CD14-positive monocyte (primary cell): ENCODE measurements around the gene RGCC. TPM values are rescaled to one million over a fixed set of nuclear protein-coding genes. Genes with fewer than 3 reads are reported as not detected.

ENCODE experiments used
- DNase-seq, 3 donors: peaks; one replicate each; pipeline ENCODE4 v3.0.0-alpha.2; 2011 to 2022
- H2AFZ ChIP-seq: 2 replicates; pipeline ENCODE4 v1.6.0; 2012; ENCODE audit warnings: mild to moderate bottlenecking, low read depth, low read length, inconsistent platforms; ENCODE audit not compliant: insufficient read depth, poor library complexity, severe bottlenecking
- H3K27ac ChIP-seq, 2 donors: 1 replicate in 1 of 2; 2 replicates in 1 of 2; pipeline ENCODE4 v1.5.1; 2012 to 2013; ENCODE audit warnings: low read length in 2 of 2, control low read depth in 1 of 2, inconsistent platforms in 1 of 2, low read depth in 1 of 2, mild to moderate bottlenecking in 1 of 2
- H3K27me3 ChIP-seq, 2 donors: one replicate each; pipeline versions ENCODE4 v1.6.0 to v1.6.1; 2011 to 2013; ENCODE audit warnings: low read length in 2 of 2; ENCODE audit not compliant: control insufficient read depth in 2 of 2, insufficient read depth in 2 of 2
- H3K36me3 ChIP-seq, 2 donors: replicated peaks in 1 of 2; 1 replicate in 1 of 2; 2 replicates in 1 of 2; pipeline versions ENCODE4 v1.5.1 to v1.6.1; 2012 to 2013; ENCODE audit warnings: low read length in 2 of 2, control low read depth in 1 of 2, inconsistent platforms in 1 of 2, mild to moderate bottlenecking in 1 of 2; ENCODE audit not compliant: insufficient read depth in 2 of 2, control insufficient read depth in 1 of 2
- H3K4me1 ChIP-seq, 2 donors: 1 replicate in 1 of 2; 2 replicates in 1 of 2; pipeline versions ENCODE4 v1.5.1 to v1.6.1; 2012 to 2013; ENCODE audit warnings: low read length in 2 of 2, control low read depth in 1 of 2, inconsistent platforms in 1 of 2, mild to moderate bottlenecking in 1 of 2, moderate library complexity in 1 of 2; ENCODE audit not compliant: insufficient read depth in 2 of 2, control insufficient read depth in 1 of 2
- H3K4me2 ChIP-seq: replicated peaks from 2 replicates; pipeline ENCODE3; 2012; ENCODE audit warnings: low read length, moderate library complexity, mild to moderate bottlenecking; ENCODE audit not compliant: poor library complexity, severe bottlenecking; ENCODE audit errors: extremely low read depth
- H3K4me3 ChIP-seq, 3 experiments: fragments of 200-600 bp in 1 of 3; sonication (generic) in 1 of 3; replicated peaks in 1 of 3; 1 replicate in 2 of 3; 2 replicates in 1 of 3; pipeline ENCODE4 v1.5.1; 2011 to 2013; ENCODE audit warnings: low read length in 3 of 3, mild to moderate bottlenecking in 3 of 3, control low read depth in 2 of 3, low read depth in 2 of 3, inconsistent platforms in 1 of 3, moderate library complexity in 1 of 3
- H3K79me2 ChIP-seq: 2 replicates; pipeline ENCODE4 v1.6.0; 2012; ENCODE audit warnings: mild to moderate bottlenecking, control low read depth, inconsistent platforms, low read length, moderate library complexity; ENCODE audit not compliant: insufficient read depth
- H3K9ac ChIP-seq: 2 replicates; pipeline ENCODE4 v1.6.0; 2017; ENCODE audit warnings: low read length, mild to moderate bottlenecking; ENCODE audit not compliant: insufficient read depth, poor library complexity, severe bottlenecking
- H3K9me3 ChIP-seq, 2 donors: replicated peaks in 1 of 2; 1 replicate in 1 of 2; 2 replicates in 1 of 2; pipeline versions ENCODE4 v1.5.1 to v1.6.1; 2012 to 2013; ENCODE audit warnings: low read length in 2 of 2, control low read depth in 1 of 2; ENCODE audit not compliant: control insufficient read depth in 1 of 2, insufficient read depth in 1 of 2
- H4K20me1 ChIP-seq: 2 replicates; pipeline ENCODE4 v1.6.0; 2012; ENCODE audit warnings: mild to moderate bottlenecking, low read length, control low read depth, moderate library complexity; ENCODE audit not compliant: insufficient read depth
- H3K27ac Mint-ChIP-seq, 7 donors: one replicate each; pipeline ENCODE4 v1.8.0; 2020; ENCODE audit warnings: mild to moderate bottlenecking in 7 of 7, mixed read lengths in 7 of 7, moderate library complexity in 6 of 7, inconsistent platforms in 2 of 7
- H3K27me3 Mint-ChIP-seq, 3 donors: one replicate each; pipeline ENCODE4 v1.8.0; 2021 to 2022; ENCODE audit warnings: low read depth in 3 of 3, mild to moderate bottlenecking in 3 of 3, mixed read lengths in 3 of 3, moderate library complexity in 3 of 3, inconsistent platforms in 1 of 3
- H3K36me3 Mint-ChIP-seq, 2 donors: one replicate each; pipeline ENCODE4 v1.8.0; 2020; ENCODE audit warnings: mixed read lengths in 2 of 2, inconsistent platforms in 1 of 2, mild to moderate bottlenecking in 1 of 2
- H3K4me1 Mint-ChIP-seq: one replicate; pipeline ENCODE4 v1.8.0; 2020; ENCODE audit warnings: mild to moderate bottlenecking, mixed read lengths
- H3K4me3 Mint-ChIP-seq, 2 donors: one replicate each; pipeline ENCODE4 v1.8.0; 2020; ENCODE audit warnings: mild to moderate bottlenecking in 2 of 2, mixed read lengths in 2 of 2, moderate library complexity in 1 of 2
- H3K9me3 Mint-ChIP-seq, 7 donors: one replicate each; pipeline ENCODE4 v1.8.0; 2020 to 2022; ENCODE audit warnings: mixed read lengths in 7 of 7, mild to moderate bottlenecking in 6 of 7, moderate library complexity in 6 of 7, inconsistent platforms in 2 of 7
- WGBS: methylation state at CpG from one replicate; pipeline ENCODE4 v1.1.5; 2013; ENCODE audit warnings: missing lambda C conversion rate; ENCODE audit not compliant: insufficient coverage; 5-methylcytosine and 5-hydroxymethylcytosine counted together
- intact Hi-C, 2 donors: fragments of 100-400 bp; cut with micrococcal nuclease; formaldehyde crosslinking; loops; one replicate each; pipeline versions ENCODE4 v1.15.0 to v1.15.1; 2023
- polyA minus RNA-seq: library from RNA; depleted of rRNA, polyadenylated mRNA; stranded (reverse); fragments of >200 nt; gene quantifications from 2 replicates; pipeline ENCODE4 v1.2.3, GENCODE V29; 2012
- polyA plus RNA-seq, 3 donors: library from polyadenylated mRNA; depleted of rRNA in 1 of 3; unstranded in 2 of 3; stranded (reverse) in 1 of 3; fragments of 300-500 nt in 2 of 3; fragments of >200 nt in 1 of 3; fragmentation: Illumina TruSeq in 2 of 3; gene quantifications; 1 replicate in 2 of 3; 2 replicates in 1 of 3; pipeline ENCODE4 v1.2.3, GENCODE V29; 2012 to 2021
- total RNA-seq, 12 experiments: library from RNA in 1 of 12; stranded (reverse) in 1 of 12; fragments of 120-200 nt in 1 of 12; gene quantifications; one replicate each; pipeline ENCODE4 v1.2.4 and lab custom pipeline; 2013 to 2026; ENCODE audit warnings: mixed read lengths in 6 of 12, inconsistent platforms in 1 of 12
- TF ChIP-seq, protein P1 (sequence below): fragments of 200-600 bp; IDR thresholded peaks from one replicate; pipeline ENCODE4 v1.8.0; 2022; ENCODE audit warnings: antibody characterized with exemption, mild to moderate bottlenecking

RGCC gene, protein sequence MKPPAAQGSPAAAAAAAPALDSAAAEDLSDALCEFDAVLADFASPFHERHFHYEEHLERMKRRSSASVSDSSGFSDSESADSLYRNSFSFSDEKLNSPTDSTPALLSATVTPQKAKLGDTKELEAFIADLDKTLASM
- total RNA-seq (2013), result 7.7 TPM
- polyA plus RNA-seq (10 to 100 TPM in 2 of 3 donors, 1 to 10 TPM in 1; 4.3 to 49.5 (median 26.0) TPM), polyA minus RNA-seq (17.0 and 23.1 TPM in 2 replicates), total RNA-seq (lab: John Stamatoyannopoulos, UW) (69.1 to 298 (median 220) reads per million in 11 experiments)

DNA sequence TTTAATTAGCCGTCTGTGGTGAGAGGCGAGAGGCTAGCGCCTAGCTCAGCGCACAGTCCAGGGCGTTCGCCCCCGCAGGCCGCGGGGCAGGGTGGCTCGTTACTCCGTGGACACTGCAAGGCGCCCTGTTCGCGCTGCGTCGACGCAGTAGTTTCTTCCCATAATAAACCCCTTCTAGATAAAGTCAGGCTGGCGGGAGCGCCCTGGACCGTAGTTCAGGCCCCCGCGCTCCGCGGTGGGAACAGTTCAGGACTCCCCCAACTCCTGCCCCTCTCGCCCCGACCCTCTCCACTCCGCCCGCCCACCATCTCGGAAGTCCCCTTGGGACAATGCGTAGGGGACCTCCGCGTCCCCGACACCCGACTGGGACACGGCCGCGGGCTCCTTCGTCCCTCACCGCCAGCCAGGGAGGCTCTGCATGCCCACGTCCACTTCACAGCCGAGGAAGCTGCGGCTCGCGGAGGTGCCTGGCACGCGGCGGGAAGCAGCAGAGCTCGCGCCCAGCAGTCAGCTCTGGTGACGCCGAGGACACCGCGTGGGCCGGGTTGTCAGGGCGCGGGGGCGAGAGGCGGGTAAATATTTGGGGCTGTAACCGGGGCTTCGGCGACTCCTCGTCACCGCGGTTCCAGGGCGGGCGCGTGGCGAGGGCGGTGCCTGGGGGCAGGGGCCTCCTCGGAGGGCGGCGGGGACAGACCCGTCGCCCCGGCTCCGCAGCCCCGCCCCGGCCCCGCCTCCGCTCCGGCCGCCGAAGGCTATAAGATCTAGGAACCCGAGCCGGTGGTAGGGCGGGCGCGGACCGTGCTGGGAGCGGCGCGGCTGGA, at the start of gene RGCC:
Gene RGCC (plus strand): TSS at position 783 of the 821 bp plus-strand sequence. CDS start 158 bp downstream, outside the sequence.
- Histone ChIP-seq H3K9me3 (peaks cover 3 to 8% of the 10 kb centered on the region in 2 donors), H3K9ac (peak within 1 kb of the TSS; percentile 86), H3K36me3 (no peaks in the 10 kb centered on the region), H3K27me3 (peaks cover 6 to 30% of the 10 kb centered on the region in 2 donors), H3K4me2 (peak within 1 kb of the TSS; percentile 88), H4K20me1 (peaks cover 15% of the 10 kb centered on the region), H3K4me3 (peak within 1 kb of the TSS; percentile 50 to 92 (median 79)), H3K4me1 (peaks cover 41 to 49% of the 10 kb centered on the region in 2 donors), H3K27ac (peak within 1 kb of the TSS in 1 of 2 donors; percentile 72), H3K79me2 (peaks cover 25% of the 10 kb centered on the region), H2AFZ (peak within 1 kb of the TSS; percentile 71)
- Mint-ChIP-seq H3K9me3 (peaks cover 3 to 20% (median 13%) of the 10 kb centered on the region in 7 donors), H3K27ac (peak within 1 kb of the TSS; percentile 23 to 93 (median 87)), H3K27me3 (peaks cover 24 to 49% (median 35%) of the 10 kb centered on the region in 3 donors), H3K36me3 (peaks cover 21 to 31% of the 10 kb centered on the region in 2 donors), H3K4me1 (peaks cover 43% of the 10 kb centered on the region), H3K4me3 (peak within 1 kb of the TSS; percentile 89 to 94)
- DNase-seq, result peak; percentile 91 to 95 (median 93)
- intact Hi-C loops, result loop anchor here (5.0 kb wide), 3 partner anchors 35 to 195 kb away; no protein-coding TSS in a partner anchor
- 6% methylated on average over 92 of the region's 92 CpGs for WGBS
- TF ChIP-seq, protein P1, sequence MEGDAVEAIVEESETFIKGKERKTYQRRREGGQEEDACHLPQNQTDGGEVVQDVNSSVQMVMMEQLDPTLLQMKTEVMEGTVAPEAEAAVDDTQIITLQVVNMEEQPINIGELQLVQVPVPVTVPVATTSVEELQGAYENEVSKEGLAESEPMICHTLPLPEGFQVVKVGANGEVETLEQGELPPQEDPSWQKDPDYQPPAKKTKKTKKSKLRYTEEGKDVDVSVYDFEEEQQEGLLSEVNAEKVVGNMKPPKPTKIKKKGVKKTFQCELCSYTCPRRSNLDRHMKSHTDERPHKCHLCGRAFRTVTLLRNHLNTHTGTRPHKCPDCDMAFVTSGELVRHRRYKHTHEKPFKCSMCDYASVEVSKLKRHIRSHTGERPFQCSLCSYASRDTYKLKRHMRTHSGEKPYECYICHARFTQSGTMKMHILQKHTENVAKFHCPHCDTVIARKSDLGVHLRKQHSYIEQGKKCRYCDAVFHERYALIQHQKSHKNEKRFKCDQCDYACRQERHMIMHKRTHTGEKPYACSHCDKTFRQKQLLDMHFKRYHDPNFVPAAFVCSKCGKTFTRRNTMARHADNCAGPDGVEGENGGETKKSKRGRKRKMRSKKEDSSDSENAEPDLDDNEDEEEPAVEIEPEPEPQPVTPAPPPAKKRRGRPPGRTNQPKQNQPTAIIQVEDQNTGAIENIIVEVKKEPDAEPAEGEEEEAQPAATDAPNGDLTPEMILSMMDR, result no peak

DNA sequence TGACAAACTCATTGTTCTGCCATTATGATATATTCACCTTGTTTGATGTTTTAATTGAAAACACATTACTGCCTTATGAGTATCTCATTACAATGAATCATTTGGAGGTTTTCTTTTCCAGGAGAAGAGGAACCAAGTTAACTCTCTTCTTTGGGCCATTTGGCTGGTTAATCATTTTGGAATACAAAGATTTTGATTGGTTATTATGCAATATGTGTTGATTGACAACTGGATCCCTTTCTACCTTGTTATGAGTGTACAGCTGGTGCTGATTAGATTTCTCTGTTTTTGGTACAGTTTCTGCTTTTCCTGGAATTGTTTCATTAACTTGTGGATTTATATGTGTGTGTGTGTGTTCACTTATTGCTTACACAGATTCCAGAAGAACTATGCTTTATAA, 49.2 kb upstream of the RGCC start:
- H3K9me3 Mint-ChIP-seq, result no peaks in the 10 kb centered on the region
- TF ChIP-seq, protein P1, result no peak
- no peaks in the 10 kb centered on the region for H3K9me3 ChIP-seq
- no peaks in the 10 kb centered on the region for H3K36me3 Mint-ChIP-seq
- intact Hi-C loops, result no loop called here
- DNase-seq, result no peak
- no peaks in the 10 kb centered on the region for H3K36me3 ChIP-seq
- no peaks in the 10 kb centered on the region for H3K27me3 Mint-ChIP-seq
- no peaks in the 10 kb centered on the region for H3K79me2 ChIP-seq
- H3K27ac ChIP-seq, result no peak overlapping the region
- no peaks in the 10 kb centered on the region for H3K4me1 Mint-ChIP-seq
- no peaks in the 10 kb centered on the region for H3K27me3 ChIP-seq
- no peak overlapping the region for H3K9ac ChIP-seq
- H3K4me3 ChIP-seq, result no peak overlapping the region
- no peaks in the 10 kb centered on the region for H3K4me1 ChIP-seq
- H3K27ac Mint-ChIP-seq, result no peak overlapping the region
- no peak overlapping the region for H2AFZ ChIP-seq
- H3K4me3 Mint-ChIP-seq, result no peak overlapping the region
- no peak overlapping the region for H3K4me2 ChIP-seq
- H4K20me1 ChIP-seq, result no peaks in the 10 kb centered on the region
